Stomach smooth muscle (tissue), 2 donors: ENCODE measurements around the gene SLC25A52.

Source experiments
- H3K27ac ChIP-seq: one replicate; pipeline ENCODE4 v1.7.0; 2013; ENCODE audit warnings: mild to moderate bottlenecking, low read length, inconsistent platforms
- H3K27me3 ChIP-seq, 2 donors: one replicate each; pipeline ENCODE4 v1.7.0; 2013; ENCODE audit warnings: low read length in 2 of 2; ENCODE audit not compliant: insufficient read depth in 2 of 2, control insufficient read depth in 1 of 2
- H3K36me3 ChIP-seq, 2 donors: one replicate each; pipeline ENCODE4 v1.7.0; 2013; ENCODE audit warnings: low read length in 2 of 2; ENCODE audit not compliant: control insufficient read depth in 2 of 2, insufficient read depth in 2 of 2
- H3K4me1 ChIP-seq: one replicate; pipeline ENCODE4 v1.7.0; 2013; ENCODE audit warnings: low read length; ENCODE audit not compliant: control insufficient read depth, insufficient read depth
- H3K4me3 ChIP-seq, 2 donors: one replicate each; pipeline ENCODE4 v1.7.0; 2013; ENCODE audit warnings: low read length in 2 of 2
- H3K9ac ChIP-seq, 2 donors: one replicate each; pipeline ENCODE4 v1.7.0; 2013; ENCODE audit warnings: low read length in 2 of 2, mild to moderate bottlenecking in 1 of 2
- H3K9me3 ChIP-seq, 2 donors: one replicate each; pipeline ENCODE4 v1.7.0; 2013; ENCODE audit warnings: low read length in 2 of 2; ENCODE audit not compliant: control insufficient read depth in 2 of 2
- donor health status: healthy.
- donor health status: Pancreatic carcinoma.

The SLC25A52 gene

GRCh38 chr18:31721601-31722000, 39.1 kb downstream of the SLC25A52 start:
- Histone ChIP-seq H3K4me3 (no peak overlapping the region), H3K36me3 (no peaks in the 10 kb centered on the region), H3K9me3 (no peaks in the 10 kb centered on the region), H3K4me1 (peaks cover 9% of the 10 kb centered on the region), H3K27me3 (no peaks in the 10 kb centered on the region), H3K9ac (no peak overlapping the region), H3K27ac (no peak overlapping the region)

DNA sequence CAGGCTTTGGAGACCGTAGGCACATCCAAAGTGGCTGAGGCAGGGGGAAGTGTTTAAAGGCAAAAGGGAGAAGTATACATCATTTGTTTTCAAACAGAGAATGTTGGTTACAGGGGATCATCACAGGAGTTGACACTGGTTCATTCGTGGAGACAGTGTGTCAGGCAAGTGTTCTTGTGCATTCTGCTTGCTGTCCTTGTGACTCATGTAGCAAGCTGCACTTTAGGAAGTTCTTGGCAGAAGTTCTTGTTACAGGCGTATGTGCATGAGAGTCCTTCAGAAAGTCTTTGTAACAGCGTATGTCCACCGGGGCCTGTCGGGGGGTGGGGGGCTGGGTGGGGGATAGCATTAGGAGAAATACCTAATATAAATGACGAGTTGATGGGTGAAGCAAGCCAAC, 39.8 kb downstream of the SLC25A52 start:
- no peak overlapping the region for H3K9ac ChIP-seq

GRCh38 chr18:31719363-31720006, 41.2 kb downstream of the SLC25A52 start:
- peaks cover 7% of the 10 kb centered on the region for H3K4me1 ChIP-seq
- H3K4me3 ChIP-seq, result no peak overlapping the region
- no peak overlapping the region for H3K9ac ChIP-seq
- no peaks in the 10 kb centered on the region for H3K27me3 ChIP-seq
- H3K27ac ChIP-seq, result no peak overlapping the region
- H3K9me3 ChIP-seq, result no peaks in the 10 kb centered on the region
- no peaks in the 10 kb centered on the region for H3K36me3 ChIP-seq

More for the DNA sequence above, 39.8 kb downstream of the SLC25A52 start:
- Histone ChIP-seq H3K4me3 (no peak overlapping the region), H3K9me3 (no peaks in the 10 kb centered on the region), H3K27me3 (no peaks in the 10 kb centered on the region), H3K36me3 (no peaks in the 10 kb centered on the region), H3K4me1 (peaks cover 9% of the 10 kb centered on the region), H3K27ac (no peak overlapping the region)

DNA sequence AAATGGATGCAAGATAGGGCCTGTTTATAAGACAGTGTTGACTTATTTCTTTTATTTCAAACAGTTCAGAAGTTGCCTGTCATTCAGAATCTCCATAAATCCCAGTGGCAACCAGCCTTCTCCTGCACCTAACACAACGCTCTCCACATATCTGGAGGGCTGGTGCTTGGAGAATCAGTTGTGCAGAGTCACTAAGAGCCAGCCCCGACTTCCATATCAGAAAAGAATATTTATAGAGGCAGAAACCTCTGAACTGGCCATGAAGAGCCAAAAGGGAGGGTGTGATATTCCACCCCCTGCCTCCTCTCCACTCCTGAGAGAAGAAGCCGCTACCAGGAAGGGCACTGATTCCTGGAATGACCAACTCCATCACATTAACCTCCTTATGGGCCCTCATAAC, 42.3 kb downstream of the SLC25A52 start:
- no peak overlapping the region for H3K4me3 ChIP-seq
- H3K9me3 ChIP-seq, result no peaks in the 10 kb centered on the region
- peaks cover 3% of the 10 kb centered on the region for H3K4me1 ChIP-seq
- H3K9ac ChIP-seq, result no peak overlapping the region
- no peak overlapping the region for H3K27ac ChIP-seq
- no peaks in the 10 kb centered on the region for H3K36me3 ChIP-seq
- H3K27me3 ChIP-seq, result no peaks in the 10 kb centered on the region

GRCh38 chr18:31716362-31716761, 44.3 kb downstream of the SLC25A52 start:
- Histone ChIP-seq H3K9ac (no peak overlapping the region), H3K4me1 (peaks cover 2% of the 10 kb centered on the region), H3K9me3 (no peaks in the 10 kb centered on the region), H3K36me3 (no peaks in the 10 kb centered on the region), H3K27ac (no peak overlapping the region), H3K4me3 (no peak overlapping the region), H3K27me3 (no peaks in the 10 kb centered on the region)

DNA sequence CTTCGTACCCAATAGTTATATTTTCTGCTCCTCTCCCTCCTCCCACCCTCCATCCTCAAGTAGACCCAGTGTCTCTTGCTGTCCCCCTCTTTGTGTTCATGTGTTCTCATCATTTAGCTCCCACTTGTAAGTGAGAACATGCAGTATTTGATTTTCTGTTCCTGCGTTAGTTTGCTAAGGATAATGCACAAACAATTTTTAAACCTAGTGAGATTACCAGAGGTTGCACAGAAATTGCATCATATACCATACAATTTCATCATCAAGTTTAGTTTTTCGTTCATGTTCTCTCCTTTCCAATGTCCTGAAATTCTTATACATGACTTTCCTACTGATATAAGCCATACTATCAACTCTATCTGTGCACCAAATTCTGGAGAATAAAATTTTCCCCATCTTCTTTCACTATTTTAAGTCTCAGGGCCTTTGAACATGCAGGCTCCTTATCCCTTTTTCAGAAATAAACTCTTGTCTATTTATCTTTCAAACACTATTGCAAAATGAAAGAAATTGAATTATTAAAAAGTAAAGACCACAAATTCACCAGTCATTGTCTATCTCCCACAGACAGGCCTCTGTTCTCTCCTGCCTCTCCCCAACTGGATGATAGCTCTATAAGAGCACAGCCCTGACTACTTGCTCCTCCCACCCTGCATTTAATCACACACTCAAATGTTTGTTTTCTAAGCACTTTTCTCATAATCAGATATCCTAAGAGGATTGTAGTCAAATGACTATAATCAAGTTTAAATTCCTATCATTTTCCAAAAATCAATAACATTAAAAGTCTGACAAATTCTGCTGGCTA, 49.1 kb downstream of the SLC25A52 start:
- Histone ChIP-seq H3K9ac (no peak overlapping the region), H3K27me3 (no peaks in the 10 kb centered on the region), H3K9me3 (no peaks in the 10 kb centered on the region), H3K4me3 (no peak overlapping the region), H3K4me1 (no peaks in the 10 kb centered on the region), H3K36me3 (no peaks in the 10 kb centered on the region), H3K27ac (no peak overlapping the region)

DNA sequence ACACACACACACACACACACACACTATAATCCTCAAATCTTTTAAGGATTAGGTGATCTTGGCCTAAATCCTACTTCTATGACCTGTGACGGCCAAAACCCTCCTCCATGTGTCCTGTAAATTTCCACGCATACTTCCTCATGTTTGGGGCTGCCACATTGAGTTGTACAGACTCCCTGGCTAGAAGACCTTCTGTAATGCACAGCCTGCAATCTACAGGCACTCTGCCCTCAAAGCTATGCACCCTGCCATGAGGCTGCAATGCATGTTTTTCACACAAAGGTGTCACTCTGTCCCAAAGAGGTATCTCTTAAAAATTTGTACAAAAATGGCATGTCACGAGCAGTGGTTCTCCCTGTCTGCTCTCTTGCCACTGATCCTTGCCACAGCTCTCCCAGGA, 49.9 kb downstream of the SLC25A52 start:
- Histone ChIP-seq H3K27me3 (no peaks in the 10 kb centered on the region), H3K9me3 (no peaks in the 10 kb centered on the region), H3K27ac (no peak overlapping the region), H3K4me1 (no peaks in the 10 kb centered on the region), H3K4me3 (no peak overlapping the region), H3K36me3 (no peaks in the 10 kb centered on the region), H3K9ac (no peak overlapping the region)
